Fibroblast of skin of right biceps (primary cell): Measurements from ENCODE around the gene ITGB1.
A peak's percentile ranks its signal among the peaks of the same experiment; 100 is the strongest.
"Not testable (repeated sequence)": the region's sequence is repeated elsewhere in the genome, so short reads cannot be mapped to it uniquely, and the experiment has no call there.

Source experiments
- DNase-seq: peaks from one replicate; pipeline ENCODE4 v3.0.0-alpha.2; 2013

The ITGB1 gene

GRCh38 chr10:32958085-32959005 lies at the start of gene ITGB1:
TSS of gene ITGB1 (minus strand) at chr10:32958230. CDS start at chr10:32935558, 22,672 bp downstream.
- peak; percentile 99 for DNase-seq

- no peak for DNase-seq
Measured at GRCh38 chr10:33006342-33006887, 48.4 kb upstream of the ITGB1 start.

- peak; percentile 98 for DNase-seq
Measured at GRCh38 chr10:33005322-33006301, 47.6 kb upstream of the ITGB1 start.

- DNase-seq = no peak
Measured at GRCh38 chr10:33001908-33002492, 44.0 kb upstream of the ITGB1 start.

- DNase-seq = not testable (repeated sequence)
Measured at GRCh38 chr10:32998060-32998581, 40.1 kb upstream of the ITGB1 start.

- DNase-seq = no peak
Measured at GRCh38 chr10:32995751-32996150, 37.7 kb upstream of the ITGB1 start.

GRCh38 chr10:32995066-32995622 lies 37.1 kb upstream of the ITGB1 start:
- DNase-seq = no peak

GRCh38 chr10:32994632-32995031 lies 36.6 kb upstream of the ITGB1 start:
- not testable (repeated sequence) for DNase-seq

- DNase-seq = not testable (repeated sequence)
Measured at GRCh38 chr10:32992310-32992709, 34.3 kb upstream of the ITGB1 start.

GRCh38 chr10:32990811-32991210 lies 32.8 kb upstream of the ITGB1 start:
- no peak for DNase-seq

GRCh38 chr10:32988604-32989003 lies 30.6 kb upstream of the ITGB1 start:
- no peak for DNase-seq

- no peak for DNase-seq
Measured at GRCh38 chr10:32987172-32987571, 29.1 kb upstream of the ITGB1 start.

- peak; percentile 61 for DNase-seq
Measured at GRCh38 chr10:32985775-32986350, 27.8 kb upstream of the ITGB1 start.

- DNase-seq = no peak
Measured at GRCh38 chr10:32985341-32985764, 27.3 kb upstream of the ITGB1 start.

- DNase-seq = no peak
Measured at GRCh38 chr10:32984003-32984600, 26.1 kb upstream of the ITGB1 start.

- peak; percentile 98 for DNase-seq
Measured at GRCh38 chr10:32982911-32983909, 25.2 kb upstream of the ITGB1 start.

GRCh38 chr10:32982293-32982709 lies 24.3 kb upstream of the ITGB1 start:
- DNase-seq = peak; percentile 95

- DNase-seq = peak; percentile 59
Measured at GRCh38 chr10:32981760-32982159, 23.7 kb upstream of the ITGB1 start.

- DNase-seq = peak; percentile 100
Measured at GRCh38 chr10:32980558-32981468, 22.8 kb upstream of the ITGB1 start.
